ENCODE data around the gene SH3TC1.

GRCh38 chr4:8203817-8204216, 4.7 kb downstream of the SH3TC1 start:
- TF ChIP-seq CTCF (IDR thresholded peaks at IDR 0.05; ENCODE audit: low read depth, low read length) (no peak), MAX (IDR thresholded peaks at IDR 0.05; ENCODE audit: low read depth, low read length) (no peak), POLR2A (IDR thresholded peaks at IDR 0.05; ENCODE audit: extremely low read depth, insufficient read length) (no peak), MYC (IDR thresholded peaks at IDR 0.05; ENCODE audit: low read depth, low read length) (no peak)
